HEK293T (cell line): Measurements from ENCODE around the gene ABHD5.

ENCODE experiments used
- BHLHE40 ChIP-seq: fragments of 450-650 bp; IDR thresholded peaks from 2 replicates; pipeline ENCODE4 v1.6.1; 2016; ENCODE audit warnings: mild to moderate bottlenecking, moderate library complexity, borderline replicate concordance
- FOXA1 ChIP-seq: fragments of 450-650 bp; IDR thresholded peaks from 2 replicates; pipeline ENCODE4 v1.6.1; 2016; ENCODE audit warnings: mild to moderate bottlenecking
- FOXK2 ChIP-seq: fragments of 450-650 bp; IDR thresholded peaks from 2 replicates; pipeline ENCODE4 v1.6.1; 2016; ENCODE audit warnings: mild to moderate bottlenecking
- FOXM1 ChIP-seq: fragments of 450-650 bp; IDR thresholded peaks from 2 replicates; pipeline ENCODE4 v1.6.1; 2017; ENCODE audit warnings: mild to moderate bottlenecking, borderline replicate concordance
- SP1 ChIP-seq: fragments of 450-650 bp; IDR thresholded peaks from 2 replicates; pipeline ENCODE4 v1.6.1; 2017
- SUZ12 ChIP-seq: fragments of 450-650 bp; IDR thresholded peaks from 2 replicates; pipeline ENCODE4 v1.6.1; 2016; ENCODE audit warnings: mild to moderate bottlenecking
- TARDBP ChIP-seq: fragments of 450-650 bp; IDR thresholded peaks from 2 replicates; pipeline ENCODE4 v1.6.1; 2016
- ZNF384 ChIP-seq: fragments of 450-650 bp; IDR thresholded peaks from 2 replicates; pipeline ENCODE4 v1.6.1; 2016

GRCh38 chr3:43765521-43765971 is 74.8 kb downstream of the ABHD5 start:
- TF ChIP-seq ZNF384: no peak
- TF ChIP-seq SP1: no peak
- TF ChIP-seq FOXK2: no peak
- TF ChIP-seq FOXA1: no peak
- no peak for TF ChIP-seq SUZ12
- no peak for TF ChIP-seq FOXM1
- TF ChIP-seq BHLHE40: no peak
- no peak for TF ChIP-seq TARDBP
